CD4-positive, alpha-beta T cell treated with Interleukin-17A for 1 hour (primary cell): ENCODE results near the gene SPTBN1.
"Not testable (repeated sequence)": the region's sequence is repeated elsewhere in the genome, so short reads cannot be mapped to it uniquely, and the experiment has no call there.

ENCODE experiments used
- DNase-seq: peaks from one replicate; pipeline ENCODE4 v3.0.0-alpha.2; 2020

SPTBN1 gene

GRCh38 chr2:54473851-54474250 lies 17.7 kb downstream of the SPTBN1 start:
- DNase-seq: no peak

- no peak for DNase-seq
Measured at GRCh38 chr2:54475285-54475684, 19.2 kb downstream of the SPTBN1 start.

- DNase-seq: no peak
Measured at GRCh38 chr2:54475919-54476318, 19.8 kb downstream of the SPTBN1 start.

GRCh38 chr2:54476852-54477251 lies 20.7 kb downstream of the SPTBN1 start:
- no peak for DNase-seq

- no peak for DNase-seq
Measured at GRCh38 chr2:54477896-54478295, 21.8 kb downstream of the SPTBN1 start.

GRCh38 chr2:54478899-54479298 lies 22.8 kb downstream of the SPTBN1 start:
- no peak for DNase-seq

GRCh38 chr2:54479424-54479823 lies 23.3 kb downstream of the SPTBN1 start:
- DNase-seq: no peak

- DNase-seq: no peak
Measured at GRCh38 chr2:54480025-54480424, 23.9 kb downstream of the SPTBN1 start.

- DNase-seq: no peak
Measured at GRCh38 chr2:54481686-54482085, 25.6 kb downstream of the SPTBN1 start.

- DNase-seq: no peak
Measured at GRCh38 chr2:54482715-54483114, 26.6 kb downstream of the SPTBN1 start.

GRCh38 chr2:54483426-54483825 lies 27.3 kb downstream of the SPTBN1 start:
- DNase-seq: no peak

- not testable (repeated sequence) for DNase-seq
Measured at GRCh38 chr2:54485756-54486155, 29.6 kb downstream of the SPTBN1 start.

- DNase-seq: no peak
Measured at GRCh38 chr2:54486766-54487165, 30.6 kb downstream of the SPTBN1 start.

GRCh38 chr2:54490863-54491262 lies 34.7 kb downstream of the SPTBN1 start:
- DNase-seq: no peak

GRCh38 chr2:54492335-54492734 lies 36.2 kb downstream of the SPTBN1 start:
- DNase-seq: no peak

GRCh38 chr2:54494087-54494486 lies 38.0 kb downstream of the SPTBN1 start:
- no peak for DNase-seq

GRCh38 chr2:54496920-54497319 lies 40.8 kb downstream of the SPTBN1 start:
- DNase-seq: no peak

- DNase-seq: no peak
Measured at GRCh38 chr2:54497763-54498680, 41.9 kb downstream of the SPTBN1 start.

GRCh38 chr2:54499661-54500060 lies 43.5 kb downstream of the SPTBN1 start:
- no peak for DNase-seq

GRCh38 chr2:54500404-54501205 lies 44.5 kb downstream of the SPTBN1 start:
- no peak for DNase-seq

GRCh38 chr2:54502731-54503130 lies 46.6 kb downstream of the SPTBN1 start:
- DNase-seq: no peak

- peak; percentile 19 for DNase-seq
Measured at GRCh38 chr2:54503192-54503591, 47.1 kb downstream of the SPTBN1 start.

GRCh38 chr2:54503828-54504227 lies 47.7 kb downstream of the SPTBN1 start:
- DNase-seq: no peak

- DNase-seq: no peak
Measured at GRCh38 chr2:54504866-54505265, 48.7 kb downstream of the SPTBN1 start.
